Superior temporal gyrus (tissue), 1 donor: ENCODE results near the gene KL.

Experiments used
- DNase-seq: peaks from one replicate; pipeline ENCODE4 v3.0.0-alpha.2; 2016; ENCODE audit errors: extremely low spot score

KL gene

DNA sequence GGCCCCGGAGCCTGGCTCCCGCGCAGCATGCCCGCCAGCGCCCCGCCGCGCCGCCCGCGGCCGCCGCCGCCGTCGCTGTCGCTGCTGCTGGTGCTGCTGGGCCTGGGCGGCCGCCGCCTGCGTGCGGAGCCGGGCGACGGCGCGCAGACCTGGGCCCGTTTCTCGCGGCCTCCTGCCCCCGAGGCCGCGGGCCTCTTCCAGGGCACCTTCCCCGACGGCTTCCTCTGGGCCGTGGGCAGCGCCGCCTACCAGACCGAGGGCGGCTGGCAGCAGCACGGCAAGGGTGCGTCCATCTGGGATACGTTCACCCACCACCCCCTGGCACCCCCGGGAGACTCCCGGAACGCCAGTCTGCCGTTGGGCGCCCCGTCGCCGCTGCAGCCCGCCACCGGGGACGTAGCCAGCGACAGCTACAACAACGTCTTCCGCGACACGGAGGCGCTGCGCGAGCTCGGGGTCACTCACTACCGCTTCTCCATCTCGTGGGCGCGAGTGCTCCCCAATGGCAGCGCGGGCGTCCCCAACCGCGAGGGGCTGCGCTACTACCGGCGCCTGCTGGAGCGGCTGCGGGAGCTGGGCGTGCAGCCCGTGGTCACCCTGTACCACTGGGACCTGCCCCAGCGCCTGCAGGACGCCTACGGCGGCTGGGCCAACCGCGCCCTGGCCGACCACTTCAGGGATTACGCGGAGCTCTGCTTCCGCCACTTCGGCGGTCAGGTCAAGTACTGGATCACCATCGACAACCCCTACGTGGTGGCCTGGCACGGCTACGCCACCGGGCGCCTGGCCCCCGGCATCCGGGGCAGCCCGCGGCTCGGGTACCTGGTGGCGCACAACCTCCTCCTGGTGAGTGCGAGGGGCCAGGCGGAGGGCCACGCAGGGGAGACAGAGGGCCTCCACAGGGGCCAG is at the start of gene KL:
TSS of gene KL (plus strand) at position 10 of the 909 bp plus-strand sequence. CDS start at position 28, 18 bp downstream.
- DNase-seq: no peak

DNA sequence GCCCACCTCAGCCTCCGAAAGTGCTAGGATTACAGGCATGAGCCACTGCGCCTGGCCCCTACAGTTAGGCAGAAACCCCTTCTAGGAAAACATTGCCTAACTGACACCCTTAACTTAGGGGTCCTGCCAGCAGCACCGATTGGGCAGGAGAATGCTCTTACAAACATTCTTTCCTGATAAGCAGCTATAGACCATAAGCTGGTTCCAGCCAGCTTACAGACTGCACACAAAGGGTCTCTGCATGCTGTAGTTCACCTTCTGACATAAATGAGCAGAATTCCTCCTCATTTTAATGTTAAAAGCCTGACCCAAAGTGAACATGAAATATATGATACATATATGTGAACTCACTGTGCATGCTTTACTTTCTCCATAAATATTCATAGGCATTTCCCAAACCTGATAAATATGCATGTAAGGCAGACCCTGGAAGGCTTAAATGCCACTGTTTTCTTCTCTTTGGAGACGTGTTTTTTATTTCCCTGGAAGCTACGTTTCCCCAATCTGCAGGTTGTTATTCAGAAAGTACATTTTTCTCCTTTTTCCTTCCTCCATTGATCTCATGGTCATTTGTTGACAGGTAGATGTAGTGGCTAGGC is 48.5 kb upstream of the KL start:
- no peak for DNase-seq

DNA sequence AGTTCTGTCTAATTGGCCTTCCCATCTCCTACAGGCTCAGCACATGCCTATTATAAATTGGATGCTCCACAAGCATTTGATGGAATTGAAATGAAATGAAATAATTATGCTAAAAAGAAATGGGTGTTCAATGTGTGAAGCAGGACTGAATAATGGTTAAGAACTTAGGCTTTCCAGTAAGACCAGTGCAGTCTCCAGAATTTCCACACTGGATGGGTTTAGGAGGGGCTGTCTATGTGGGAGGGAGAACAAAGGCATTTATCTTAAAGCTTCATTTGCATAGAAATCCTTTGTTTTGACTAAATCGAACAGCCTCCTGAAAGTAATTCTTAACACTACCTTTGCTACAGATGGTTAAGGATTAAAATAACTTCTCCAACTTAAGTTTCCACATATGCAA is 47.9 kb upstream of the KL start:
- no peak for DNase-seq

GRCh38 chr13:32968793-32969192 is 47.4 kb upstream of the KL start:
- no peak for DNase-seq

- no peak for DNase-seq
These were observed 46.7 kb upstream of the KL start for GRCh38 chr13:32969516-32969941.

- DNase-seq: no peak
These were observed 40.0 kb upstream of the KL start for GRCh38 chr13:32976056-32976805.

- no peak for DNase-seq
These were observed 39.3 kb upstream of the KL start for GRCh38 chr13:32976912-32977311.

GRCh38 chr13:32977321-32977720 is 38.9 kb upstream of the KL start:
- DNase-seq: no peak

- DNase-seq: no peak
These were observed 37.9 kb upstream of the KL start for GRCh38 chr13:32978278-32978677.

DNA sequence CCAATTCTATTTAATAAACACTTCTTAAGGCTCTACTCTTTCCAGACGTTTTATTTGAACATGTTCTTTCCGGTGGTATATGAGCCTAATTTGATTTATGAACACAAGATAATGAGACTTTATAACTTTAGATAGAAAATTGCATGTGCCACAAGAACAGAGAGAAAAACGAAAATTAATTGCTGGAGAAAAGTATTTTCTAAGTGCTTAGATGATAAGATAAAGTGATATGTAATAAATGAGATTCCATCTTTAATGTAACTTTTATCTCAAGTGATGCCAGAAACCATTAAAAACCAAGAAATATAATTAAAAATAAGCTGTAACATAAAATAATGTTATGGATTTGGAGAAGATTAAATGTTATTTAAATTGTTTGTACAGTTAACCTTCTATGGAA is 33.2 kb upstream of the KL start:
- no peak for DNase-seq

DNA sequence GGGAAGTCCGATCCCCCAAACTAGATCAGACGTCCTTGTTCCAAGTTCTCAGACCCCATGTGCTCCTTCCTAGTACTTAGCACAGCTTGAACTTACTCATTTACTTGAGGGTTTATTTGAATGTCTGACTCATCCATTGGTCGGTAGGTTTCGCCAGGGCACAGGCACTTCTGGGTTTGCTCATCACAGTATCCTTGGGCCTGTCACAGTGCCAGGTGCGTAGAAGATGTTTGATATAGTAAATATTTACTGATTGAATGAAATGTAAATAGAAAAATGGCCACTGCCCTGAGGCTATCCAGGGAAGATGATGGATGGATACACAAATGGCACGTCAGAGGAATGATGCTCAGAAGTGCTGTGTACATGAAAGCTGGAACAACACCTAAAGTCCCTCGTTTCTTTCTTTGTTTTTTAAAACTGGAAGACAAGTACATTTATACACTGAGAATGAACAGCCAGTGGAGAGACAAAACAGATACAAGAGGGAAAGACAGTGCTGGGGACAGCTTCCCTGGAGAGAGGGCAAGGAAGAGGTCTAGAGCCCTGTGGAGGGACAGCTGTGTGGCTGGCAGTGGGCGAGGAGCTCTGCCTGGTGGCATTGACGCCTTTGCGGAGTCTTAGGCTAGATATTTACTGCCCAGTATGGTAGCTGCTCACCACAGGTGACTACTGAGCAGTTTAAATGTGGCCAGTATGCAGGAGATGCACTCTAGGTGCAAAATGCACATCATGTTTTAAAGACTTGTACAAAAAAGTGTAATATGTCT is 31.2 kb upstream of the KL start:
- no peak for DNase-seq

- DNase-seq: no peak
These were observed 29.7 kb upstream of the KL start for GRCh38 chr13:32986552-32986951.

GRCh38 chr13:32987462-32987861 is 28.8 kb upstream of the KL start:
- no peak for DNase-seq

- no peak for DNase-seq
These were observed 27.5 kb upstream of the KL start for GRCh38 chr13:32988608-32989289.

GRCh38 chr13:32989290-32989667 is 26.9 kb upstream of the KL start:
- DNase-seq: no peak

DNA sequence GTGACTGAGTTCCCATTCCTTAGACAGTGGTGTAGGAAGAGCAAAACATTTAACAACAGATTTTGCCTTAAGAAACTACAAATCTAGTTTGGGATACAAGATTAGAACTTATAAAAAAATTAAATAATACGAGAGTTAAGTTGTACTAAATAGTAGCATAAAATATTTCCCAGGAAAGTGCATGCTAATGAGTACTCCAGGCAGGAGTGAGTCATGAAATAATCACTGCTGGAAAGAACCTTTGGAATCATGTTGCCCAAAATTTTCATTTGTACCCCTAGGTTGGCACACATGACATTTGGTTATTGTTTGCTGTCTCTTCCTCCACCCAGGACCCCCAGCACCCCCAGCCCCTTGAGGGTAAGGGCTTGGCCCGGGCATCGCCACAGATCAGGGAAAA is 26.3 kb upstream of the KL start:
- DNase-seq: no peak

DNA sequence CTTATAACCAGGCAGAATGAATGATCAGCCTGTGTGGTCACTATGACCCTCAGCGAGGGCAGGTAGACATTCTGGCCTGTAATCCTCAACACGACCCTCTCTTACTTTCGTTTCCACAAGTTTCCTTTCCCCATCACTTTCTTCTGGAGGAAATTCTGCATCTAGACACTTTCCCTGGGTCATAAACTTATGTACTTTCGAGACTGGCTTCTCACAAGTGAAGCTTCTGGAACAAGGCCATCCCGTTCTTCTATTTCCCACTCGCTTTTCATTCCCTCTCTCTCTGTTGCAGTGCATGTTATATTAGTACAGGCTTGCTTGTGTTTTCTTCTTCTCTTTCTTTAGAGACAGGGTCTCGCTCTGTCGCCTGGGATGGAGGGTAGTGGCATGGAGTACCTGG is 23.1 kb upstream of the KL start:
- DNase-seq: no peak

DNA sequence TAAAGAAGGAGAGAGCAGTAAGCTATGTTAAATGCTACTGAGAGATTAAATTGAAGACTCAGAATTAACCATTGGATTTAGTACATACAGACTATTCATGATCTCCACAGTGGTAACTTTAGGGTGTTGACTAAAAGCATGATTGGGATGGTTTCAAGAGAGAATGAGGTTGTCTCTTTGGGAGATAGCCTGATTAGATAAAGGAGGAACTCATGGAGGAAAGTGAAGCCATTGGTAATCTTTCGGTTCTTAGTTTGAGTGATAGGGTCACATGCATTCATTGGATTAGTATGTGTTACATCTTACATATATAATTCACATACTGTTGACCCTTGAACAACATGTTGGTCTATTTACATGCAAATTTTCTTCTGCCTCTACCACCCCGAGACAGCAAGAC is 18.8 kb upstream of the KL start:
- DNase-seq: no peak

DNA sequence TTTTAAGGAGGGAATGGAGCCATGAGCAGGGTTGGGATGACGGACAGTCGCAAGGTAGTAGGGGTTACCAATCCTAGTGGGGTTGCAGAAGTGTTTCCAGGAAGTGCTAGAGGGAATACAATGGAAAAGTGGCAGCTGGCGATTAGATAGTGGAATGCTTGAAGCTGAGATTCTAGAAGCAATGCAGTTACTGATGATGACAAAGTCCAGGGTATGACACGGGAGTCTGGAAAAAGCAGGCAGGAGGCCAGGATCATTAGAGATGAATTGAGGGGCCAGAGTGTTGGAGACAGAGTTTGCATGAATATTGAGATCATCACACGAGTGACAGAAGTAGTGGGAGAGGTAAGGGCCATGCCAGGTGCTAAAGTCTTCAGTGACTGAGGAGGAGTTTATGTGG is 17.3 kb upstream of the KL start:
- DNase-seq: no peak

GRCh38 chr13:33000365-33000764 is 15.9 kb upstream of the KL start:
- DNase-seq: no peak

- DNase-seq: no peak
These were observed 12.7 kb upstream of the KL start for GRCh38 chr13:33003458-33004019.
